Raji (cell line): Measurements from ENCODE around the gene SEC14L2.

Experiments
- POLR2A ChIP-seq: IDR thresholded peaks from 2 replicates; pipeline ENCODE4 v1.6.1; 2011; ENCODE audit warnings: low read depth, low read length, control low read depth; ENCODE audit not compliant: insufficient read depth

Gene SEC14L2

GRCh38 chr22:30396871-30397655 lies at the start of gene SEC14L2:
TSS of gene SEC14L2 (plus strand) at chr22:30397018. CDS start at chr22:30397117, 99 bp downstream.
- TF ChIP-seq POLR2A, result no peak

DNA sequence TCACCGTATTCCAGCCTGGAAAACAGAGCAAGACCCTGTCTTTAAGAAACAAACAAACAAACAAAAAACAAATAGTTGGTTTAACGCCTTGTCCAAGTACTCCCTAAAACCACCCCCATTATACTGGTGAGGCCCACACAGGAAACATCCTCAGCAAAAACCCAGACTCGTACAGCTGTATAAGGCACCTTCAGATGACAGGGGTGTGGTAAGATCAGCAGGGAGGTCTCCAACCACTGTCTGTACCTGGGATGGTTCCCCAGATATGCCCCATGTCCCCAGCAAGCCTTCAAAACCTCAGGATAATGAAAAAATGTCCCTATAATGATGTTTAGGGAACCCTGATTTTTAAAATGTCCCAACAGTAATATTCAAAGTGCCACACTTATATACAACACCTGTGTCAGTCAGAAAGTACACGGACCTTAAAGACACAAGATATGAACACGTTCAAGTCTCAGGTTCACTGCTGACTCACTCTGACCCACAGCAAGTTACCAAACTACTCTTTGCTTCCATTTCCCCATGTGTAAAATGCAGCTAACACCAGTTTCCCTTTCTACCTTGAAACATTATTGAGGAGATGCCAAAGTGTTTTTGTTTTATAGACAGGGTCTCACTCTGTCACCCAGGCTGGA lies 49.4 kb upstream of the SEC14L2 start:
- no peak for TF ChIP-seq POLR2A

DNA sequence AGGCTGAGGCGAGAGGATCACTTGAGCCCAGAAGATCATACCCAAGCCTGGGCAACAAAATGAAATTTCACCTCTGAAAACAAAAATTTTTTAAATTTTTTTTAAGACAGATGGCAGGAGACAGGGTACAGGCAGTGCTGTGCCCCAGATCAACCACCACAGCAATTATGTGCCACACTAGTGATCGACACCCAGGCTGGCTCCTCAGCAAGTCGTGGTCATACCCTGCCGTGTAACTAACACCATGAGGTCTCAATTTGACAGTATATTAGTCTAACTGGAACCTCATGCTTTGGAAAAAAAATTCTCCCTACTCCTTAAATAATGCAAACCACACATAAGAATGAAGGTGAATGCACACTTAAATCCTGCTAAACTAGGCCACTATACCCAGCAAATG lies 48.4 kb upstream of the SEC14L2 start:
- TF ChIP-seq POLR2A, result no peak

- TF ChIP-seq POLR2A, result no peak
Measured at GRCh38 chr22:30348809-30349208, 48.0 kb upstream of the SEC14L2 start.

DNA sequence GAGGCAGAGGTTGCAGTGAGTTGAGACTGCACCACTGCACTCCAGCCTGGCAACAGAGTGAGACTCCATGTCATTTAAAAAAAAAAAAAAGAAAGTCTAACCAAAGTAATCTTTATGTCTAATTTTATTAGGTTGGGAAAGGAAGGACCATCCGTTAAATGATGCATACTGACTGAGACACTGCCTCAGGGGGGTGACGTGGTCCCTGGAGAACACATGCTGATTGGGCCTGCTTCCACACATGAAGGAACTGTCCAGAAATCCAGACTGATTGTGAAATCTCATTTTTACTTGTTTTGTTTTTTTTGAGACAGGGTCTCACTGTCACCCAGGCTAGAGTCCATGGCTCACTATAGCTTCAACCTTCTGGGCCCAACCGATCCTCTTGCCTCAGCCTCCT lies 45.6 kb upstream of the SEC14L2 start:
- no peak for TF ChIP-seq POLR2A

GRCh38 chr22:30354644-30355043 lies 42.2 kb upstream of the SEC14L2 start:
- TF ChIP-seq POLR2A, result no peak

GRCh38 chr22:30356449-30357235 lies 40.2 kb upstream of the SEC14L2 start, which contains the start of the genes CCDC157 and SF3A1:
TSS of gene CCDC157 (plus strand) at chr22:30357007. CDS start at chr22:30366001, 8,994 bp downstream.
TSS of gene SF3A1 (minus strand) at chr22:30356894. CDS start at chr22:30356792, 102 bp downstream.
- TF ChIP-seq POLR2A, result peak; percentile 95

DNA sequence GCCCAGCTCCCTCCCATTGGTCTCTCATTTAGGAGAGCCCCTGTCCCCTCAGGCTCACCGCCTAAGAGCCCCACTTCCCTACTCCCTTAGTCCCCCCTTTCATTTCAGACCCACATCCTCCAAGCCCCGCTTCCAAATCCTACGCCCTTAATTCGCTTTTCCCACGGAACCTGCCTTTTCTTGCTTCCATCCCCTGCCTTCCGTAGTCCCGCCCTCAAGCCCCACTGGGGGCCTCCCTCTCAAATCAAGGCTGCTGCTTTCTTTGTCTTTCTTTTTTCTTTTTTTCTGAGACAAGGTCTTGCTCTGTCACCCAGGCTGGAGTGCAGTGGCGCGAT lies 39.6 kb upstream of the SEC14L2 start:
- TF ChIP-seq POLR2A, result no peak

- TF ChIP-seq POLR2A, result no peak
Measured at GRCh38 chr22:30357650-30358215, 39.1 kb upstream of the SEC14L2 start.

DNA sequence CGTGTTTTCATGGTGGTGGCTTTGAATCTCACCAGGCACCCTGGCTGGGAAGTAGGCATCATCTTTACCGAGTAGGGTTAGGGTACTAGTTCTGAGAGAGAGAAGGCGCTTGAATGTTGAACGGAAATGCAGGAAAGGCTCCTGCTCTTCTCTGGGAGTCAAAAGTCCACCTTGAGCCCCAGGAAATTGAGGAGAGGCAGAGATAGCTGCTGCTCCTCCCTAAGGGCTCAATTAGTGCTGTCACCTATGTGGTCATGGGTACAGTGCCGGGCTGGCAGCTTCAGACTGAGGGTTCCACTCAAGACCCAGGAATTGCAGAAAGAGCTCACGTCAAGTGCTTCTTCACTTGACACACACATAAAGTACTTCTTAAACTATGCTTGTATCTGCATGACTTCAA lies 38.3 kb upstream of the SEC14L2 start:
- no peak for TF ChIP-seq POLR2A

- no peak for TF ChIP-seq POLR2A
Measured at GRCh38 chr22:30361916-30362650, 34.7 kb upstream of the SEC14L2 start.

DNA sequence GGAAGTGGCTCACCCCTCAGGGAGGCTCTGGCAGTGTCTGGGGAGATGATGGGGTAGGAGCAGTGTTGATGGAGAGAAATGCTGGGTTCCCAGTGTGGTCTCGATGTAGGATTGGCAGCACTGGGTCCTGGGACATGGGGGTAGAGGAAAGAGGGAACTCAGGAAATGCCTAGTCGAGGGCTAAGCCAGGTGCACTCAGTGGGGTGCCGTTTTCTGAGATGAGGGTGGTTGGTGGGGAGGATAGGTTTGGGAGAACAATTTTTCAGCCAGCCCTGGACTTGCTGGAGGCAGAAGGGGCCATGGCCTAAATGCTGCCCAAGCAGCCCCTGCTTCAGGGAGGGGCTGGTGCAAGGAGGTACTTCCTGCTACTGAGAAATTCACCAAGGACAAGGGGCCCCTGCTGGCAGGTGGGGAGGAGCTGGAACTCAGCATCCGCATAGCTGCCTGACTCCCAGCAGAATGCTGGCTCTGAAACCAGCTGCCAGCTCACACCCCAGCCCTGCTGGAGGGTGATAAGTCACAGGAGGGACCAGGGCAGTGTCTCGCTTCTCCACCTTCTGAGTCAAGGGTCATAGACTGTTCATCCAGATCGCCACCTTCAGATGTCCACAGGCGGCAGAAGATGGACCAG lies 34.1 kb upstream of the SEC14L2 start:
- no peak for TF ChIP-seq POLR2A

GRCh38 chr22:30365891-30366290 lies 30.9 kb upstream of the SEC14L2 start:
- no peak for TF ChIP-seq POLR2A

- TF ChIP-seq POLR2A, result no peak
Measured at GRCh38 chr22:30368420-30368819, 28.4 kb upstream of the SEC14L2 start.
